Erythroblast (primary cell): Measurements from ENCODE around the gene NOX3.

Source experiments
- GATA1 ChIP-seq: IDR thresholded peaks from 2 replicates; pipeline ENCODE4 v1.6.1; 2011; ENCODE audit warnings: low read depth, mild to moderate bottlenecking, control low read depth, low read length, moderate library complexity
- POLR2A ChIP-seq: IDR thresholded peaks from 2 replicates; pipeline ENCODE4 v1.6.1; 2011; ENCODE audit warnings: mild to moderate bottlenecking, low read length

- TF ChIP-seq GATA1 (no peak), POLR2A (no peak)
Observed at GRCh38 chr6:155444120-155444917, 11.3 kb downstream of the NOX3 start.
